AG04450 (cell line): ENCODE data around the gene SLC6A6. TPM values are rescaled to one million over a fixed set of nuclear protein-coding genes. Genes with fewer than 3 reads are reported as not detected.

Source experiments
- CTCF ChIA-PET: fragments of 300-600, 350-600 bp; formaldehyde crosslinking; extraction: SDS; loops from one replicate; lab custom pipeline; 2022; ENCODE audit warnings: antibody characterized with exemption, inconsistent platforms; lab: Charles Lee
- POLR2A ChIA-PET: fragments of 350-600 bp; formaldehyde crosslinking; extraction: SDS; loops from one replicate; lab custom pipeline; 2021; ENCODE audit warnings: antibody characterized with exemption, inconsistent platforms; lab: Yijun Ruan, JAX
- DNase-seq: peaks from one replicate; pipeline ENCODE4 v3.0.0-alpha.2; 2011; ENCODE audit warnings: low read depth, low spot score
- H3K27ac ChIP-seq: one replicate; pipeline ENCODE4 v1.5.1; 2012; ENCODE audit warnings: low read depth, low read length, control low read depth
- H3K27me3 ChIP-seq: one replicate; pipeline ENCODE4 v1.6.0; 2012; ENCODE audit warnings: low read length; ENCODE audit not compliant: control insufficient read depth, insufficient read depth
- H3K4me3 ChIP-seq: 2 replicates; pipeline ENCODE4 v1.5.1; 2011; ENCODE audit warnings: mild to moderate bottlenecking, low read depth, low read length, control low read depth
- H3K9me3 ChIP-seq: 2 replicates; pipeline ENCODE4 v1.5.1; 2012; ENCODE audit warnings: low read length; ENCODE audit not compliant: control insufficient read depth, insufficient read depth
- polyA plus RNA-seq: library from polyadenylated mRNA; depleted of rRNA; stranded (reverse); fragments of >200 nt; gene quantifications from 2 replicates; pipeline ENCODE4 v1.2.3, GENCODE V29; 2011
- TF ChIP-seq, protein P1 (sequence below): IDR thresholded peaks from 2 replicates; pipeline ENCODE4 v1.5.1; 2011; ENCODE audit warnings: low read depth, low read length, control low read depth, inconsistent platforms

SLC6A6 gene
- polyA plus RNA-seq, 1 experiment, result 30.8 TPM

GRCh38 chr3:14525685-14526631 lies 123.6 kb downstream of the SLC6A6 start:
- POLR2A ChIA-PET, result no interaction called here
- CTCF ChIA-PET, result interaction anchor here (0.8 to 6.7 kb wide), 3 partner anchors 17 to 264 kb away, joined by 3 to 68 read pairs (median 3); no protein-coding TSS in a partner anchor
- Histone ChIP-seq H3K27me3 (peaks cover 21% of the 10 kb centered on the region), H3K9me3 (no peaks in the 10 kb centered on the region), H3K4me3 (no peak overlapping the region), H3K27ac (no peak overlapping the region)
- TF ChIP-seq, protein P1, sequence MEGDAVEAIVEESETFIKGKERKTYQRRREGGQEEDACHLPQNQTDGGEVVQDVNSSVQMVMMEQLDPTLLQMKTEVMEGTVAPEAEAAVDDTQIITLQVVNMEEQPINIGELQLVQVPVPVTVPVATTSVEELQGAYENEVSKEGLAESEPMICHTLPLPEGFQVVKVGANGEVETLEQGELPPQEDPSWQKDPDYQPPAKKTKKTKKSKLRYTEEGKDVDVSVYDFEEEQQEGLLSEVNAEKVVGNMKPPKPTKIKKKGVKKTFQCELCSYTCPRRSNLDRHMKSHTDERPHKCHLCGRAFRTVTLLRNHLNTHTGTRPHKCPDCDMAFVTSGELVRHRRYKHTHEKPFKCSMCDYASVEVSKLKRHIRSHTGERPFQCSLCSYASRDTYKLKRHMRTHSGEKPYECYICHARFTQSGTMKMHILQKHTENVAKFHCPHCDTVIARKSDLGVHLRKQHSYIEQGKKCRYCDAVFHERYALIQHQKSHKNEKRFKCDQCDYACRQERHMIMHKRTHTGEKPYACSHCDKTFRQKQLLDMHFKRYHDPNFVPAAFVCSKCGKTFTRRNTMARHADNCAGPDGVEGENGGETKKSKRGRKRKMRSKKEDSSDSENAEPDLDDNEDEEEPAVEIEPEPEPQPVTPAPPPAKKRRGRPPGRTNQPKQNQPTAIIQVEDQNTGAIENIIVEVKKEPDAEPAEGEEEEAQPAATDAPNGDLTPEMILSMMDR, result no peak
- no peak for DNase-seq

GRCh38 chr3:14528081-14528480 lies 125.7 kb downstream of the SLC6A6 start:
- CTCF ChIA-PET, result interaction anchor here (0.8 to 6.7 kb wide), 2 partner anchors 19 to 254 kb away, joined by 3 to 68 read pairs; no protein-coding TSS in a partner anchor
- DNase-seq, result no peak
- H3K27me3 ChIP-seq, result peaks cover 17% of the 10 kb centered on the region
- no peak overlapping the region for H3K27ac ChIP-seq
- POLR2A ChIA-PET, result no interaction called here
- no peaks in the 10 kb centered on the region; the same call in 1 of the 2 replicates for H3K9me3 ChIP-seq
- TF ChIP-seq, protein P1, result no peak
- no peak overlapping the region for H3K4me3 ChIP-seq

DNA sequence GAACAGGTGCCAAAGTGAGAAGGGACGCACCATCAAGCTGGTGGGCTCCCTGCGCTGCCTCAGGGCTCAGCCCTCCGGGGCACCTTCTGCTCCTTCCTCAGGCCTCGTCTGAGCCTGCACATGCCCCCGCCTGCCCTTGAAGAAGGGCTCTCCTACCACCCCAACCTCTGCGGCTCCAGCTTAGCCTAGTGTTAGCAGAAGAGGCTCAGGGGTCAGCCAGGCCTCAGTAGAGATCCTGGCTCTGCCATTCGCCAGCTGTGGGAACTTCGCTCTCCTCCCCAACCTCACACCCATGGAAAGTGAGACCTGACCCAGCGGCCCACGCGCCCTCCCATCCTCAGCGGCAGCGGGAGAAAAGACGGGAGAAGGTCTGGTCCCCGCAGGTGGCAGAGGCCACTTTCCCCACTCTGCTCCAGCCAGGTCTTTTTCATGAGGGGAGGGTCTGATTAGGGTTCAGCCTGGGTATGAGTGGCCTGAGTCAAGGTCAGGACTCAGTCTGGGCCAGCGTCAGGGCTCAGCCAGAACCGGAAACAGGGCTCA lies 129.5 kb downstream of the SLC6A6 start:
- H3K4me3 ChIP-seq, result no peak overlapping the region
- no peaks in the 10 kb centered on the region; the same call in 1 of the 2 replicates for H3K9me3 ChIP-seq
- POLR2A ChIA-PET, result no interaction called here
- TF ChIP-seq, protein P1, result no peak
- H3K27me3 ChIP-seq, result peaks cover 40% of the 10 kb centered on the region
- DNase-seq, result no peak
- no peak overlapping the region for H3K27ac ChIP-seq
- CTCF ChIA-PET, result no interaction called here

DNA sequence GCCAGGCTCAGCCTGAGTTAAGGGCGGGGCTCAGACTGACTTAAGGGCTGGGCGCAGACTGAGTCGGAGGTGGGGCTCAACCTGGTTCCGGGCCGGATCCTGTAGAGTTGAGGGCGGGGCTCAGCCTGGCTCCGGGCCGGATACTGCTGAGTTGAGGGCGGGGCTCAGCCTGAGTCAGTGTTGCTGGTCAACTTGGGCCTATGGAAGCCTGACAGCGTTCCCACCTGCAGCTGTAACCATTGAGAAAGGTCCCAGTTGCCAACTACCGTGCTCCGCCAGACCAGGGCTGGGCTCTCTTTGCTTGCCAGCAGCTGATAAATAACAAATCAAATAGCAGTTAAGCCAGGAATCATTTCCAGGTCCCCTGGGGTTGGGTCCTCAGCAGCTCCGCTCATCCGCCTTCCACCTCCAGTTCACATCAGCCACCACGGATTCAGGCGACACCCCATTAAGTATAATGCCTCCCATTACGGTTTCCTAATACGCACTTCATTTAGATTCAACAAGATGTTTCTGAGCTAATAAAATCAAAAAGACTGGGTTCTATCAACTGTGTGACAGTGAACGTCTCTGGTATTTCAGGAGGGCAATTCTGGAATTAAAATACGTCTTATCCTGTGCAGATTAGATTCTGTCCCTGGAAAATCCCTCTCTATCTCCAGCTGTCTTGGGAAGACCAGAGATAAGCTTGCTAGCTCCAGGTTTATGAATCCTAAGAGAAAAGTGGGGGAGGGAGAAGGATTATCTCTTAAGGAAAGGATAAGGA lies 130.5 kb downstream of the SLC6A6 start:
- no peak for DNase-seq

More for the DNA sequence above, 130.5 kb downstream of the SLC6A6 start:
- POLR2A ChIA-PET, result no interaction called here
- Histone ChIP-seq H3K27ac (no peak overlapping the region), H3K27me3 (peaks cover 36% of the 10 kb centered on the region), H3K9me3 (no peaks in the 10 kb centered on the region; the same call in 1 of the 2 replicates), H3K4me3 (no peak overlapping the region)
- TF ChIP-seq, protein P1, result no peak
- CTCF ChIA-PET, result interaction anchor here (0.8 to 1.5 kb wide), 3 partner anchors 16 to 329 kb away, joined by 3 to 5 read pairs (median 3); no protein-coding TSS in a partner anchor
